Gastroesophageal sphincter (tissue), 4 donors: ENCODE measurements around the gene THAP8. TPM values are rescaled to one million over a fixed set of nuclear protein-coding genes. Genes with fewer than 3 reads are reported as not detected.

Experiments used
- ATAC-seq: fragments of 150-250 bp; one replicate; pipeline ENCODE4 v1.9.1; 2016; ENCODE audit warnings: mild to moderate bottlenecking, moderate library complexity
- H3K27ac ChIP-seq, 4 donors: fragments of 200-600 bp; sonication (generic) in 3 of 4; 1 replicate in 3 of 4; 2 replicates in 1 of 4; pipeline ENCODE4 v1.5.1; 2016 to 2019
- H3K27me3 ChIP-seq: fragments of 200-600 bp; sonication (generic); one replicate; pipeline ENCODE4 v1.5.1; 2019
- H3K36me3 ChIP-seq, 2 donors: fragments of 200-600 bp; sonication (generic); one replicate each; pipeline ENCODE4 v1.5.1; 2019; ENCODE audit warnings: control low read depth in 1 of 2
- H3K4me1 ChIP-seq, 3 donors: fragments of 200-600 bp; sonication (generic); 1 replicate in 2 of 3; 2 replicates in 1 of 3; pipeline ENCODE4 v1.5.1; 2016 to 2019; ENCODE audit warnings: control low read depth in 2 of 3
- H3K4me3 ChIP-seq, 2 donors: fragments of 200-600 bp; sonication (generic); one replicate each; pipeline ENCODE4 v1.5.1; 2019; ENCODE audit warnings: mild to moderate bottlenecking in 1 of 2, moderate library complexity in 1 of 2
- H3K9me3 ChIP-seq, 3 donors: fragments of 200-600 bp; sonication (generic); one replicate each; pipeline ENCODE4 v1.5.1; 2017 to 2019; ENCODE audit warnings: control low read depth in 2 of 3
- EP300 ChIP-seq: sonication (generic); formaldehyde crosslinking; IDR thresholded peaks from one replicate; pipeline ENCODE4 v1.6.1; 2017; ENCODE audit warnings: antibody characterized with exemption, mild to moderate bottlenecking
- POLR2A ChIP-seq, 2 donors: fragments of 450-650 bp; IDR thresholded peaks; one replicate each; pipeline ENCODE4 v1.6.1; 2017; ENCODE audit warnings: antibody characterized with exemption in 2 of 2, mild to moderate bottlenecking in 2 of 2, moderate library complexity in 1 of 2
- POLR2AphosphoS5 ChIP-seq: sonication (generic); formaldehyde crosslinking; IDR thresholded peaks from one replicate; pipeline ENCODE4 v1.6.1; 2017; ENCODE audit warnings: antibody characterized with exemption
- WGBS, 2 donors: methylation state at CpG; one replicate each; pipeline ENCODE4 v1.1.5; 2018; ENCODE audit warnings: low coverage in 1 of 2; 5-methylcytosine and 5-hydroxymethylcytosine counted together
- total RNA-seq, 4 donors: library from RNA; depleted of rRNA; stranded (reverse); fragments of >200 nt; gene quantifications; one replicate each; pipeline ENCODE4 v1.1.0, GENCODE V29; 2016
- TF ChIP-seq, protein P1 (sequence below), 4 experiments: fragments of 200-600 bp in 2 of 4; fragments of 450-650 bp in 2 of 4; sonication (generic) in 1 of 4; IDR thresholded peaks; one replicate each; pipeline ENCODE4 v1.5.1; 2017 to 2019; ENCODE audit warnings: antibody characterized with exemption in 4 of 4, mild to moderate bottlenecking in 2 of 4, moderate library complexity in 2 of 4

The THAP8 gene
- total RNA-seq, 4 donors from 2014 or later: 5.3 to 16.8 (median 9.4) TPM

DNA sequence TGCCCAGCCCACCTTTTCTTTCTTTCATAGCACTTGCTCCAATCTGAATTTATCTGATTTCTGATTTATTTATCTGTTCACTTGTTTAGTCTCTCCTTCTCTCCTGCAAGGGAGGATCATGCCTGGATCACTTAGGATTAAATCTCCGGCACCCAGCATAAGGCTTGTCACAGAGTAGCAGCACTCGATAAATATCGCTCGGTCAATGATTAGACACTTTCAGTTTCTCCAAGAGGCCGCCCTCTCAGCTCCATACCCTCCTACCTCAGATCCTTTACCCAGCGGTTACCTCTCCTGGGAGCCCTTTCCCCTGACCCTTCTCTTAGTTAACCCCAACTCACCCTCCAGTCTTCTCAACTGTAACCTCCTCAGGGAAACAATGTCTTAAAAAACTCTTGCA lies 22.8 kb downstream of the THAP8 start:
- Histone ChIP-seq H3K27me3 (no peaks in the 10 kb centered on the region), H3K36me3 (peaks cover 0 to 32% of the 10 kb centered on the region in 2 donors), H3K27ac (peak overlapping the region in 2 of 4 donors; percentile 81 to 88), H3K4me3 (no peak overlapping the region), H3K4me1 (peaks cover 0 to 37% (median 5%) of the 10 kb centered on the region in 3 donors), H3K9me3 (no peaks in the 10 kb centered on the region)
- TF ChIP-seq, protein P1, sequence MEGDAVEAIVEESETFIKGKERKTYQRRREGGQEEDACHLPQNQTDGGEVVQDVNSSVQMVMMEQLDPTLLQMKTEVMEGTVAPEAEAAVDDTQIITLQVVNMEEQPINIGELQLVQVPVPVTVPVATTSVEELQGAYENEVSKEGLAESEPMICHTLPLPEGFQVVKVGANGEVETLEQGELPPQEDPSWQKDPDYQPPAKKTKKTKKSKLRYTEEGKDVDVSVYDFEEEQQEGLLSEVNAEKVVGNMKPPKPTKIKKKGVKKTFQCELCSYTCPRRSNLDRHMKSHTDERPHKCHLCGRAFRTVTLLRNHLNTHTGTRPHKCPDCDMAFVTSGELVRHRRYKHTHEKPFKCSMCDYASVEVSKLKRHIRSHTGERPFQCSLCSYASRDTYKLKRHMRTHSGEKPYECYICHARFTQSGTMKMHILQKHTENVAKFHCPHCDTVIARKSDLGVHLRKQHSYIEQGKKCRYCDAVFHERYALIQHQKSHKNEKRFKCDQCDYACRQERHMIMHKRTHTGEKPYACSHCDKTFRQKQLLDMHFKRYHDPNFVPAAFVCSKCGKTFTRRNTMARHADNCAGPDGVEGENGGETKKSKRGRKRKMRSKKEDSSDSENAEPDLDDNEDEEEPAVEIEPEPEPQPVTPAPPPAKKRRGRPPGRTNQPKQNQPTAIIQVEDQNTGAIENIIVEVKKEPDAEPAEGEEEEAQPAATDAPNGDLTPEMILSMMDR (IDR thresholded peaks at IDR 0.05): no peak
- TF ChIP-seq POLR2AphosphoS5: no peak
- TF ChIP-seq POLR2A (IDR thresholded peaks at IDR 0.05): no peak
- WGBS, 2 donors: 91 to 98% methylated on average over 6 of the region's 6 CpGs
- ATAC-seq: no peak

DNA sequence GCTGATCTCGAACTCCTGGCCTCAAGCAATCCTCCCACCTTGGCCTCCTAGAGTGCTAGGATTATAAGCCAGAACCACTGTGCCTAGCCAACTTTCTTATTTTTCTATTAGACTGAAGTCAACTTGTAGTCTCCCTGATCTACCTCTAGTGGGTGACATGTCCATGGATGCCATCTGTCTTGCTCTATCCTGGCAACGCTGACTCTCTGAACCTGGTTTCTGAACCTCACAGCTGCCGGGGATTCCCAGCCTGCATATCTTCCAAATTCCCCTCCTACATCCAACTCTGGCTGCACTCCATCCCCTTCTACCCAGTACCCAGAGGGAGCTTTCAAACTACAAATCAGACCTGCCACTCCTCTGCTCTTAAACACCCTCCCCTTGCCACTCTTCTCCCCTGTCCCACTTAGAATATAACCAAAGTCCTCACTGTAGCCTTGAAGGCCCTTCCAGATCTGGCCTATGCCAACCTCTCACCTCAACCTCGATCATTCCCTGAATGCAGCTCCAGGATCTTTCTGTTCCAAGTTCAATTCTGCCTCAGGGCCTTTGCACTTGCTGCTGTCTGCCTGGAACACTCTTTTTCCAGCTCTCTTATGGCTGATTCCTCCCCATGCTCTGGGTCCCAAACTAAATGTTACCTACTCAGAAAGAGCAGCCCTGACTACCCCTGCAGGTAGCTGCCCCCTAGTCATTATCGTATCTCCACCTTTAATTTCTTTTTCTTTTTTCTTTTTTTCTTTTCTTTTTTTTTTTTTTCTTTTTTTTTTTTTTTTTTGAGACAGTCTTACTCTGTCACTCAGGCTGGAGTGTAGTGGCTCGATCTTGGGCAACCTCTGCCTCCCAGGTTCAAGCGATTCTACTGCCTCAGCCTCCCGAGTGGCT lies 23.6 kb downstream of the THAP8 start:
- H3K9me3 ChIP-seq: no peaks in the 10 kb centered on the region
- H3K27me3 ChIP-seq: no peaks in the 10 kb centered on the region
- 67 to 68% methylated on average over 5 to 8 of the region's 8 CpGs for WGBS, 2 donors
- H3K4me3 ChIP-seq: no peak overlapping the region
- no peak for ATAC-seq
- peak overlapping the region in 2 of 4 donors; percentile 2 to 24 for H3K27ac ChIP-seq
- TF ChIP-seq EP300: no peak
- TF ChIP-seq, protein P1 (IDR thresholded peaks at IDR 0.05): peak in 1 of 4 experiments; percentile 13
- peaks cover 0 to 40% of the 10 kb centered on the region in 2 donors for H3K36me3 ChIP-seq
- H3K4me1 ChIP-seq: peaks cover 0 to 37% (median 5%) of the 10 kb centered on the region in 3 donors

DNA sequence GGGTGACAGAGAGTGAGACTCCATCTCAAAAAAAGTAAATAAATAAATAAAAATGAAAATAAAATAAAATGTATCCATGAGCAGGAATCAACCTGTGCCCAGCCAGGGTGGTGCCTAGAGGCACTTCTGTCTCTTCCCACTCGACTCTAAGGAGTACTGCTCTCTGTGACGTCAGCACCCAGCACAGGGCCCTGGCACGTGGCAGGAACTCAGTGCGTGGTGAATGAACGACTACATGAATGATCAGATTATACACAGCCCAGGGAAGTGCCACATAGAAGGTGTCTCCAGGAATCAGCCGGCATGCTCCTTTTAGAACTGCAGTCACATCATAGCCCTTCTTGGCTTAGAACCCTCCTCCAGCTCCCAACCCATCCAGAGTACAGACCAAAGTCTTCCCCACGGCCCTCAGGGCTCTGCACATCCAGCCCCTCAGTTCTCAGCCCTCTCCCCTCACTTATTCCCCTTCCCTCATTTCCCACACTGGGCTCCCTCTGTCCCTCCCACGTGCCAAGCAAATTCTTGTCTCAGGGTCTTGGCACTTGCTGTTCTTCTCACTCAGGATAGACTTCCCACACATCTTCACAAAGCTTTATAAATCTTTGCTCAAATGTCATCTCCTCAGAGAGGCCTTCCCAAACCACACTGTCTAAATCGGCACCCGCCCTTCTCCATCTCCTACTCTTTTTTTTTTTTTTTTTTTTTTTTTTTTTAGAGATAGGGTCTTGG lies 25.6 kb downstream of the THAP8 start:
- TF ChIP-seq POLR2A (IDR thresholded peaks at IDR 0.05) (no peak), POLR2AphosphoS5 (no peak), EP300 (no peak)
- TF ChIP-seq, protein P1 (IDR thresholded peaks at IDR 0.05): no peak
- no peaks in the 10 kb centered on the region for H3K9me3 ChIP-seq
- WGBS, 2 donors: 64 to 66% methylated on average over 7 to 10 of the region's 10 CpGs
- no peak overlapping the region for H3K27ac ChIP-seq
- no peak for ATAC-seq
- H3K4me1 ChIP-seq: peaks cover 0 to 34% (median 5%) of the 10 kb centered on the region in 3 donors
- no peaks in the 10 kb centered on the region for H3K27me3 ChIP-seq
- no peak overlapping the region for H3K4me3 ChIP-seq
- peaks cover 0 to 52% of the 10 kb centered on the region in 2 donors for H3K36me3 ChIP-seq

DNA sequence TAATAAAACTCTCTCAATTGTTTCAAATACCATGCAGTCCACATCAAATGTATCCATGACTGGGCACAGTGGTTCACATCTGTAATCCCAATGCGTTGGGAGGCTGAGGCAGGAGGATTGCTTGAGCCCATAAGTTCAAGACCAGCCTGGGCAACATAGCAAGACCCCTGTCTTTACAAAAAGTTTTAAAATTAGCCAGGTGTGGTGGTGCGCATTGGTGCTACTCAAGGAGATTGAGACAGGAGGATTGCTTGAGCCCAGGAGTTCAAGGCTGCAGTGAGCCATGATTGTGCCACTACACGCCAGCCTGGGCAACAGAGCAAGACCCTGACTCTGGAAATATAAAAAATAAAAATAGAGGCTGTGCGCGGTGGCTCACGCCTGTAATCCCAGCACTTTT lies 26.4 kb downstream of the THAP8 start:
- no peak for ATAC-seq
- 90 to 96% methylated on average over 2 to 6 of the region's 6 CpGs for WGBS, 2 donors
- no peak overlapping the region for H3K27ac ChIP-seq
- H3K27me3 ChIP-seq: no peaks in the 10 kb centered on the region
- H3K9me3 ChIP-seq: no peaks in the 10 kb centered on the region
- TF ChIP-seq POLR2A (IDR thresholded peaks at IDR 0.05) (no peak), EP300 (no peak)
- TF ChIP-seq, protein P1 (IDR thresholded peaks at IDR 0.05): no peak
- peaks cover 0 to 60% of the 10 kb centered on the region in 2 donors for H3K36me3 ChIP-seq
- peaks cover 0 to 26% (median 5%) of the 10 kb centered on the region in 3 donors for H3K4me1 ChIP-seq
- H3K4me3 ChIP-seq: no peak overlapping the region
